Neutrophil (primary cell): ENCODE results near the gene MYEOV.

ENCODE experiments used
- H3K27ac ChIP-seq: fragments of 200-600 bp; sonication (generic); 2 replicates; pipeline ENCODE4 v1.5.1; 2016; ENCODE audit warnings: mild to moderate bottlenecking, moderate library complexity
- H3K27me3 ChIP-seq: fragments of 200-600 bp; sonication (generic); 2 replicates; pipeline ENCODE4 v1.6.0; 2016; ENCODE audit warnings: mild to moderate bottlenecking
- H3K36me3 ChIP-seq: fragments of 200-600 bp; sonication (generic); 2 replicates; pipeline ENCODE4 v1.5.1; 2017
- H3K4me1 ChIP-seq, 2 experiments: fragments of 200-600 bp in 1 of 2; sonication (generic) in 1 of 2; 1 replicate in 1 of 2; 2 replicates in 1 of 2; pipeline versions ENCODE4 v1.5.1 to v1.6.1; 2013 to 2016; ENCODE audit warnings: low read depth in 1 of 2, low read length in 1 of 2, mild to moderate bottlenecking in 1 of 2, moderate library complexity in 1 of 2; ENCODE audit not compliant: control insufficient read depth in 1 of 2, insufficient read depth in 1 of 2
- H3K4me3 ChIP-seq, 2 experiments: fragments of 200-600 bp in 1 of 2; sonication (generic) in 1 of 2; 1 replicate in 1 of 2; 2 replicates in 1 of 2; pipeline ENCODE4 v1.5.1; 2013 to 2016; ENCODE audit warnings: low read depth in 1 of 2, low read length in 1 of 2, mild to moderate bottlenecking in 1 of 2, moderate library complexity in 1 of 2
- H3K9me3 ChIP-seq: fragments of 200-600 bp; sonication (generic); 2 replicates; pipeline ENCODE4 v1.5.1; 2016
- CTCF ChIP-seq: fragments of 200-600 bp; sonication (generic); IDR thresholded peaks from 2 replicates; pipeline ENCODE4 v1.5.1; 2016; ENCODE audit warnings: antibody characterized with exemption

MYEOV gene

GRCh38 chr11:69342588-69343330 lies 48.8 kb downstream of the MYEOV start:
- Histone ChIP-seq H3K4me3 (no peak overlapping the region), H3K27ac (no peak overlapping the region), H3K27me3 (no peaks in the 10 kb centered on the region), H3K4me1 (no peaks in the 10 kb centered on the region), H3K9me3 (no peaks in the 10 kb centered on the region), H3K36me3 (no peaks in the 10 kb centered on the region)
- no peak for TF ChIP-seq CTCF

- Histone ChIP-seq H3K9me3 (peaks cover 5% of the 10 kb centered on the region), H3K36me3 (no peaks in the 10 kb centered on the region), H3K4me3 (no peak overlapping the region), H3K27me3 (no peaks in the 10 kb centered on the region), H3K4me1 (no peaks in the 10 kb centered on the region), H3K27ac (no peak overlapping the region)
- TF ChIP-seq CTCF = no peak
These were observed 49.7 kb downstream of the MYEOV start for GRCh38 chr11:69343401-69344321.

- H3K27ac ChIP-seq = no peak overlapping the region
- no peaks in the 10 kb centered on the region for H3K27me3 ChIP-seq
- H3K9me3 ChIP-seq = peaks cover 7% of the 10 kb centered on the region
- H3K4me3 ChIP-seq = no peak overlapping the region
- no peaks in the 10 kb centered on the region for H3K36me3 ChIP-seq
- no peak for TF ChIP-seq CTCF
- H3K4me1 ChIP-seq = no peaks in the 10 kb centered on the region
These were observed 50.7 kb downstream of the MYEOV start for GRCh38 chr11:69344570-69345145.
